GM06990 (cell line): ENCODE data around the gene TAP2.

Experiments
- DNase-seq: peaks from one replicate; pipeline ENCODE4 v3.0.0-alpha.2; 2011; ENCODE audit not compliant: insufficient read length; ENCODE audit errors: extremely low read depth
- H3K27me3 ChIP-seq: replicated peaks from 2 replicates; pipeline ENCODE4 v1.6.0; 2011; ENCODE audit warnings: low read length; ENCODE audit not compliant: control insufficient read depth, insufficient read depth
- H3K36me3 ChIP-seq: 2 replicates; pipeline ENCODE4 v1.5.1; 2011; ENCODE audit warnings: low read length; ENCODE audit not compliant: control insufficient read depth, insufficient read depth
- H3K4me3 ChIP-seq: replicated peaks from 2 replicates; pipeline ENCODE4 v1.5.1; 2011; ENCODE audit warnings: low read depth, mild to moderate bottlenecking, control low read depth, low read length
- CTCF ChIP-seq: IDR thresholded peaks from 2 replicates; pipeline ENCODE4 v1.5.1; 2011; ENCODE audit warnings: low read length, control low read depth, mild to moderate bottlenecking, inconsistent platforms; ENCODE audit not compliant: insufficient read depth, poor library complexity, severe bottlenecking

Gene TAP2

GRCh38 chr6:32867022-32867477 lies 28.5 kb upstream of the TAP2 start:
- H3K36me3 ChIP-seq, result no peaks in the 10 kb centered on the region; the same call in 1 of the 2 replicates
- TF ChIP-seq CTCF, result no peak
- no peak for DNase-seq
- H3K27me3 ChIP-seq, result no peaks in the 10 kb centered on the region
- H3K4me3 ChIP-seq, result peak overlapping the region; percentile 13; the same call in 1 of the 2 replicates

- no peak for TF ChIP-seq CTCF
- no peak for DNase-seq
- no peak overlapping the region for H3K4me3 ChIP-seq
- no peaks in the 10 kb centered on the region; the same call in 1 of the 2 replicates for H3K36me3 ChIP-seq
- H3K27me3 ChIP-seq, result no peaks in the 10 kb centered on the region
Measured at GRCh38 chr6:32865724-32866443, 27.3 kb upstream of the TAP2 start.

GRCh38 chr6:32862725-32863124 lies 24.2 kb upstream of the TAP2 start:
- DNase-seq, result no peak
- H3K27me3 ChIP-seq, result no peaks in the 10 kb centered on the region
- no peak for TF ChIP-seq CTCF
- peaks cover 7% of the 10 kb centered on the region for H3K36me3 ChIP-seq
- H3K4me3 ChIP-seq, result no peak overlapping the region

GRCh38 chr6:32860674-32861073 lies 22.1 kb upstream of the TAP2 start:
- no peaks in the 10 kb centered on the region for H3K27me3 ChIP-seq
- no peak for TF ChIP-seq CTCF
- H3K4me3 ChIP-seq, result no peak overlapping the region
- no peak for DNase-seq
- H3K36me3 ChIP-seq, result peaks cover 9% of the 10 kb centered on the region

- Histone ChIP-seq H3K27me3 (no peaks in the 10 kb centered on the region), H3K4me3 (no peak overlapping the region), H3K36me3 (peaks cover 9% of the 10 kb centered on the region)
- no peak for DNase-seq
- no peak for TF ChIP-seq CTCF
Measured at GRCh38 chr6:32858194-32858593, 19.7 kb upstream of the TAP2 start.
